ENCODE data around the gene BTBD19. TPM values are rescaled to one million over a fixed set of nuclear protein-coding genes. Genes with fewer than 3 reads are reported as not detected.

Gene BTBD19
- total and polyA plus RNA-seq, 9 of the 15 experiments (the other 6 are each of a cell fraction or from before 2014, with no cell fraction given): 0.22 to 2.0 (median 0.95) TPM

DNA sequence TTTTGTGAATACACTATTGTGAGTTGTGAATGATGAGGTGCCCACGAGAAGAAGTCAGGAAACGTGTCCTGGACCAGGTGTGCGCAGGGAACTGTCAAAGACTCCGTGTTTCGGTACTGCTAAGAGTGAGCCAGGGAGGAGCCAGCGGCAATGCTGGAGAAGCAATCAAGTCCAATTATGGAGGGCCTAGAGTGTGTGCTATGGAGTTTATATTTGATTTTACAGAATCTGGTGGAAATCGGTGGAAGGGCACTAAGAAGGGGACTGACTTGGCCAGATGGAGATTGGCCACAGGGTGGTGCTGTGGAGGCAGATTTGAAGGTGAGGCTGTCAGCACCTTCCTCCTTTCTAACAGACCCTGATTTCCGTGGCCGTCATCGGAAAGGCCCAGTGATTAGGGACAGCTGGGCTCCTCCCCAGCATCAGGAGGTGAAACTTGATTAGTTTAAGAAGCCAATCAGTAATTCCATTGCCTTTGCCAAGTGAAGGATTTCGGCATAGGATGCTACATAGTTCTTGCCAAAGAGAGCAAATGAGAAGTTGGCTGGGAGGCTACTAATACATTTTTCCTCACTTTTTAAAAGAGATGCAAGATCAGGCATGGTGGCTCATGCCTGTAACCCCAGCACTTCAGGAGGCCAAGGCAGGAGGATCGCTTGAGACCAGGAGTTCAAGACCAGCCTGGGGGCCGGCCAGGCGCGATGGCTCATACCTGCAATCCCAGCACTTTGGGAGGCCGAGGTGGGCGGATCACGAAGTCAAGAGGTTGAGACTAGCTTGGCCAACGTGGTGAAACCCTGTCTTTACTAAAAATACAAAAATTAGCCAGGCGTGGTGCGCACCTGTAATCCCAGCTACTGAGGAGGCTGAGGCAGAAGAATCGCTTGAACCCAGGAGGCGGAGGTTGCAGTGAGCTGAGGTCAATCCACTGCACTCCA, 27.7 kb downstream of the BTBD19 start (continued):
- TF ChIP-seq GTF2F1 (IDR thresholded peaks at IDR 0.05; ENCODE audit: low read depth, low read length) (no peak), SMC3 (conservative IDR thresholded peaks at IDR 0.05; ENCODE audit: insufficient read depth, low read depth, low read length) (peak; percentile 94), ZFP36 (IDR thresholded peaks at IDR 0.05; ENCODE audit: low read depth, low read length, partially characterized antibody) (no peak), CTBP1 (IDR thresholded peaks at IDR 0.05; ENCODE audit: borderline replicate concordance) (peak; percentile 77), NR4A1 (CRISPR knock-in tag; IDR thresholded peaks at IDR 0.05) (no peak), NR4A1 (tag; IDR thresholded peaks at IDR 0.05) (no peak), RBBP5 (IDR thresholded peaks at IDR 0.05; ENCODE audit: borderline replicate concordance, insufficient read depth, low read length, poor library complexity, severe bottlenecking) (no peak), GATAD2B (IDR thresholded peaks at IDR 0.05; ENCODE audit: borderline replicate concordance) (no peak), THRAP3 (IDR thresholded peaks at IDR 0.05; ENCODE audit: borderline replicate concordance) (no peak), DACH1 (IDR thresholded peaks at IDR 0.05; ENCODE audit: partially characterized antibody) (no peak), RAD21 (CRISPR knock-in tag; conservative IDR thresholded peaks at IDR 0.05 in 1 of 2, IDR thresholded peaks at IDR 0.05 in 1 of 2) (peak; percentile 82 to 93), ZNF431 (CRISPR knock-in tag; IDR thresholded peaks at IDR 0.05) (no peak), ZNF511 (CRISPR knock-in tag; IDR thresholded peaks at IDR 0.05) (peak; percentile 47; the same call in 1 of the 2 replicates), GATA2 (CRISPR knock-in tag; IDR thresholded peaks at IDR 0.05) (peak; percentile 47; the same call in 1 of the 2 replicates), MED1 (CRISPR knock-in tag; IDR thresholded peaks at IDR 0.05; ENCODE audit: borderline replicate concordance) (no peak), FOSL1 (tag; conservative IDR thresholded peaks at IDR 0.05) (peak; percentile 57), PRDM10 (IDR thresholded peaks at IDR 0.05; ENCODE audit: partially characterized antibody) (no peak)
- TF ChIP-seq, protein P1, sequence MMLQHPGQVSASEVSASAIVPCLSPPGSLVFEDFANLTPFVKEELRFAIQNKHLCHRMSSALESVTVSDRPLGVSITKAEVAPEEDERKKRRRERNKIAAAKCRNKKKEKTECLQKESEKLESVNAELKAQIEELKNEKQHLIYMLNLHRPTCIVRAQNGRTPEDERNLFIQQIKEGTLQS (IDR thresholded peaks at IDR 0.05): no peak
- TF ChIP-seq, protein P1 (CRISPR knock-in tag; conservative IDR thresholded peaks at IDR 0.05): no peak

Measured in K562 (cell line).